ENCODE data around the gene KCNB1.
A peak's percentile ranks its signal among the peaks of the same experiment; 100 is the strongest.

The KCNB1 gene

DNA sequence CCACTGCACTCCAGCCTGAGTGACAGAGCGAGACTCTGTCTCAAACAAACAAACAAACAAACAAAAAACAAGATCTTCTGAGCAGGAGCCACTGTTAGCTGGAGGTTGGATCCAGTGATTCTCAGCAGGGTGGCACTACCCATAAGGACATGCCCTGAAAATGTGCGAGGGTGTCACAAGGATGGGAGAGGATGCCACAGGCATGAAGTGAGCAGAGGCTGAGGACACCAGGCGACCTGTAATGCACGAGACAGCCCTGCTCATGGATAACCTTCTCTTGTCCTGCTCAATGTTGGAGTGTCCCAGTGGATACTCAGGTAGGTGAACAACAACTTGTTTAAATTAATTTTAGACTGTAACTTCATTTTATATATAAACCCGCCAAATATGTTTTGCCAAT lies 76.8 kb downstream of the KCNB1 start:
- DNase-seq = no peak

GRCh38 chr20:49405062-49405683 lies 77.3 kb downstream of the KCNB1 start:
- no peak for DNase-seq

DNA sequence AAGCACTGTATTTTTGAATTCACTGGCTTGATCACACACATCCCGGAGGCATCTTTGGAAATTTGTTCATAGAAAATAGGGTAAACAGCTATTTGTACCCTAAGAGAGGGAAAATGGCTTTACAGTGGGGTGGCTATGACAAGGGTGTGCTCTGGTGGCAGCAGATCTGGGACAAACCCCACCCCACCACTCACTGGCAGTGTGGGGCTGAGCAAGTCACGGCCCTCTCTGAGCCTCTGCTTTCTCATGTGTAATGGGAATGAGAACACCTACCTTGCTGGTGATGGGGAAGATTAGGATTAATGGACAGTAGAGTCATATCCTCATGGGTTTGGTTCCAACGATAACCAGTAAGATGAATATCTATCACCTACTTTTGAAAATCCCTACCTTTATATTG lies 78.0 kb downstream of the KCNB1 start:
- DNase-seq = no peak

DNA sequence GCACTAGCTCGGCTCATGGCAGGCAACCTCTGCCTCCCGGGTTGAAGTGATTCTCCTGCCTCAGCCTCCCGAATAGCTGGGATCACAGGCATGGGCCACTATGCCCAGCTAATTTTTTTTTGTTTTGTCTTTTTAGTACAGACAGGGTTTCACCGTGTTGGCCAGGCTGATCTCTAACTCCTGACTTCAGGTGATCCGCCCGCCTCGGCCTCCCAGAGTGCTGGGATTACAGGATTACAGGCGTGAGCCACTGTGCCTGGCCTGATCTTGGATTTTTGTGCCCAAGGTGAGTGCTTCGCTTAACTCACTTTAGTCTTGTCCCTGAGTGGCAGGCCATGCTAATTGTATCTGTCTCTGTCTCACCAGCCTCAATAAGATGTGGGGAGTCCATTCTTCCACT lies 78.6 kb downstream of the KCNB1 start:
- DNase-seq = no peak

GRCh38 chr20:49403012-49403411 lies 79.5 kb downstream of the KCNB1 start:
- DNase-seq = no peak

DNA sequence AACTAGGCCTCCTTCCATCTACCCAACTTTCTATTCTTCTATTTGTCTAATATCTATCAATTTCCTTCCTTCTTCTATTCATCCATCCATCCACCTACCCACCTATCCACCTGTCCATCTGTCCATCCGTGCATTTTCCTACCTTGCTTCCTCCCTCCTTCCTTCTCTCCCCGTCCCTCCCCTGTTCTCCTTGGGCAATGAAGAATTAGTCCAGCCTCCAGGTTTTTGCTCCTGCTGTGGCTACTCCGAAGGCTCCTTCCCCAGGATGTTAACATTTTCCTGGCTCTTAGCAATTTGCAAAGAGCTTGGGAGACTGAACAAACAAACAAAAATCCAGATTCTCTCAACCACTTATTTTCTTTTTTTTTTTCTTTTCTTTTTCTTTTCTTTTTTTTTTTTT lies 81.6 kb downstream of the KCNB1 start:
- no peak for DNase-seq

GRCh38 chr20:49400410-49400809 lies 82.1 kb downstream of the KCNB1 start:
- no peak for DNase-seq

DNA sequence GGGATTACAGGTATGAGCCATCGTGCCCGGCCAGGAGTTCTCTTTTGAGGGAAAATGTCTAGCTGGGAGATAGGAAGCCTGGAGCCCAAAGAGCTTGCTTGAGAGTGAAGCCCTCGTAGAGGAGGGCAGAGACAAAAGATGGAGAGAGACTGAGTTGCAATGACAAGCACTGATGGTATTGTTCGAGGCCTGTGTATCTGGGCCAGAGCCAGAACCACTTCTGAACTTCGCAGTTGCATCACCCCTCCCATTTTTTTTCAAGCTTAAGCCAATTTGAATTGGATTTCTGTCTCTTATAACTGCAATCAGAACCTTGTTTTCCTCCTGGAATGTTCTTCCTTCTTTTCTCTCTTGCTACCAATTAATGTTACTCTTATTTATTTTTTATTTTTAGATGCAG lies 83.1 kb downstream of the KCNB1 start:
- DNase-seq = no peak

GRCh38 chr20:49398401-49399144 lies 83.9 kb downstream of the KCNB1 start:
- no peak for DNase-seq

GRCh38 chr20:49397525-49397924 lies 84.9 kb downstream of the KCNB1 start:
- DNase-seq = no peak

- DNase-seq = no peak
Observed at GRCh38 chr20:49396230-49396629, 86.2 kb downstream of the KCNB1 start.

GRCh38 chr20:49395659-49396058 lies 86.8 kb downstream of the KCNB1 start:
- no peak for DNase-seq

DNA sequence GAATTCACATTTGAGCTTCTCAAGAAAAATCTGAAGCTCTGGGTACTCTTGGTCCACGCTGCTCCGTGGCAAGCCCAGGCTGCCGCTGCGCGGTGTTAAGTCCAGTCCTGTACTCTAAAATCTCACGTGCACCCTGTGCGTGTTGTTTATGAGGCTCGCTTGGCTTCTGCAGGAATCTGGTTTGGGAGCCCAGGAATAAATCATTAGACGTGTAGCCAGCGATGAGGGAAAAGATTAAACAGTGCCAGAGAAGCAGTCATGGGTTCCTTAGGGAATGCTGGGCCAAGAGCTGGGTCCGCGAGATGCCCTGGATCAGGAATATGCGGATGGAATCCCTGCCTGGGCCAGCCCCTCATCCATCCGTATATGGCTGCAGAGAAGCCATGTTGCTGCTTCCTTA lies 87.3 kb downstream of the KCNB1 start:
- DNase-seq = no peak

DNA sequence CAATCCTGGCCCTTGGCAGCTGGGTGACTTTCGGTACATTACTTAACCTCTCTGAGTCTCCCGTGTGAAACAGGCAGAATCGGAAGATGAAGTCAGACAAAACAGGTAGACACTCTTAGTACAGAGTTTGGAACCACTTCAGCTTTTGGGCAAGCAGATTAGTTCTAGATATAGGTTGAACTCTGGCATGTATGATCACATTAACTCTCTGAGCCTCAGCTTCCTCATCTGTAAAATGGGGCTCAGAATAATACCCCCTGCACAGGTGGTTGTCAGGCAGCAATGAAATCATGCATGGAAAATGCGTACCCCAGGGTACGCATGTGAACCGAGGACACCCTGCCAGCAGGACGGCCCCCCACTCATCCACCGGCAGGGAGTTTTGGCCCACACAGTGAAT lies 87.7 kb downstream of the KCNB1 start:
- DNase-seq = no peak

- DNase-seq = no peak
Observed at GRCh38 chr20:49394264-49394663, 88.2 kb downstream of the KCNB1 start.

DNA sequence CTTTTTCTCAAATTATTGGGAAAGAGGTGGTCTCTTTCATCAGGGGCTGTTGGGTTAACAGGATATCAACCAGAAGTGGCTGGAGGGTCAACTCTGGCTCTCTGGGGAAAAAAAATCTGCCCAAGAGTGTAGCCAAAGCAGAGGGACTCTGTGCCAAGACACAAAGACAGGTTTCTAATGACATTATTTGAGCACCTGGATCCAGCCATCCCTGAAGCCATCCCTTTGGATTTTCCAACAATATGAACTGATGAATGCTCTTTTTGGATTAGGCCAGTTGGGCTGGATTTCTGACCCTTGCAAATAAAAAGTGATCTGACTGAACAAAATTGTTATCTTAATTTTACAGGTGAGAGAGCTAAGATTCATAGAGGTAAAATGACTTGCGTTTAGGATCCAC lies 88.7 kb downstream of the KCNB1 start:
- no peak for DNase-seq

GRCh38 chr20:49392745-49393144 lies 89.7 kb downstream of the KCNB1 start:
- no peak for DNase-seq

DNA sequence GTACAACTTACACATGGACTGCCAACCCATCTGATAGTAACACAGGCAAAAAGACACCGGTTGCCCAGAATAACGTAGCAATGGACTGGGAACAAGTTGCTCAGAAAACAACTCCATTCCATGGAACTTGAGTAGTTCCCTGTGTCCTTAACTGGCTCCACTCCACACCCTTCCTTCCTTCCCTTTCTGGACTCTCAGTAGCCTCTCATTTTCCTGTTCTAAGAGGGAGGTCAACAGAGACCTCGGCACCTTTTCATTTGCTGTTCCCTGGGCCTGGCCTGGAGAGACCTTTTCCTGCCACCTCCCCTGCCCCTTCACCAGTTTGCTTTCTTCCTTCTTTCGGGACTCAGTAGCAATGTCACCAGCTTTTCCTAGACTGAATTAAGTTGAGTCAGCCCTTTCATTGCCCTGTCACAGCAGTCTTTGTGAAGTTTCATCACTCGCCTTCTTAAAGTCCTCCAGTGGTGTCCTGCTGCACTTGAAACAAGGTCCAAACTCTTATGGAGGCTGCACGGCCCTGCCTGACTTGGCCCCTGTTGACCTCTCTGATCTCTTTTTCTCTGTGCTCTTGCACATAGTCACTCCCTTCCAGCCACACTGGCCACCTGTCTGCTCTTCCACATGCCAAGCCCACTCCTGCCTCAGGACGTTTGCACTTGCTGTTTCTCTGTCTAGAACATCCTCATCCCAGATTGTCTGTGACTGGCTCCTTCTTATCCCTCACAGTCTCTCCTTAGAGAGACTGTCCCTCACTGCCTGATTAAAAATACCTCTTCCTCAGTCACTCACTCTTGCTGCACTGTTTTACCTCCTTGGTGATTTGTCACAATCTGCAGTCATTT lies 90.8 kb downstream of the KCNB1 start:
- no peak for DNase-seq

DNA sequence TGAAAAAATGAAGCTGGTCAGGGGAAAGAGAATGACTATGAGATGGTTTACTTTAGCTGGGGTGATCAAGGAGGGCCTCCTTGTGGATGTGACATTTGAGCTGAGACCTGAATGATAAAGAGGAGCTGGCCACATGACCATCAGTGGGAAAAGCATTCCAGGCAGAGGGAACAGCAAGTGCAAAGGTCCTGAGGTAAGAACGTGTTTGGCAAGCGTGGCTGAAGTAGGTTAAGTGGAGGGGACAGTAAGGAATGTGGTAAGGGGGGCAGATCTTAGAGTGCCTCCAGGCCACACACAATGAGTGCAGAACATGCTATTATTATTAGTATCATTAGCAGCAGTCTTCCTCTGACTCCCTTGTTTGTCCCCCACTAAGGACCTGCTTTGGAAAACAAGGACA lies 92.6 kb downstream of the KCNB1 start:
- no peak for DNase-seq

- DNase-seq = no peak
Observed at GRCh38 chr20:49388744-49389143, 93.7 kb downstream of the KCNB1 start.

DNA sequence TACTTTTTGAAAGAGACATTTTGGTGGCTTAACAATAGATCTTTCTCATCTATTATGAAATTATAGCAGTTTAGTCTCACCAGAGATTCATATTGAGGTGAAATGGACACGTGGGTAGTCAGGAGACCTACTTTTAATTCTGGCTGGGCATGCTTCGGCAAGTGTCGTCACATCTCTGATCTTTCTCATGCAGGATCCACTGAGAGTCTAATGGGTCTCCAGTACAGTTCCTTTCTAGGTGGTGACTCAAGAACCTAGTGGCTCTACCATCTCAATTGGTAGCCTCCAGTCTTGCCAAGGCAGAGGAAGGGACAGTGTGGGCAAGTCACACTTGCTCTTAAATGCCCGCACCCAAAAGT lies 94.9 kb downstream of the KCNB1 start:
- no peak for DNase-seq

DNA sequence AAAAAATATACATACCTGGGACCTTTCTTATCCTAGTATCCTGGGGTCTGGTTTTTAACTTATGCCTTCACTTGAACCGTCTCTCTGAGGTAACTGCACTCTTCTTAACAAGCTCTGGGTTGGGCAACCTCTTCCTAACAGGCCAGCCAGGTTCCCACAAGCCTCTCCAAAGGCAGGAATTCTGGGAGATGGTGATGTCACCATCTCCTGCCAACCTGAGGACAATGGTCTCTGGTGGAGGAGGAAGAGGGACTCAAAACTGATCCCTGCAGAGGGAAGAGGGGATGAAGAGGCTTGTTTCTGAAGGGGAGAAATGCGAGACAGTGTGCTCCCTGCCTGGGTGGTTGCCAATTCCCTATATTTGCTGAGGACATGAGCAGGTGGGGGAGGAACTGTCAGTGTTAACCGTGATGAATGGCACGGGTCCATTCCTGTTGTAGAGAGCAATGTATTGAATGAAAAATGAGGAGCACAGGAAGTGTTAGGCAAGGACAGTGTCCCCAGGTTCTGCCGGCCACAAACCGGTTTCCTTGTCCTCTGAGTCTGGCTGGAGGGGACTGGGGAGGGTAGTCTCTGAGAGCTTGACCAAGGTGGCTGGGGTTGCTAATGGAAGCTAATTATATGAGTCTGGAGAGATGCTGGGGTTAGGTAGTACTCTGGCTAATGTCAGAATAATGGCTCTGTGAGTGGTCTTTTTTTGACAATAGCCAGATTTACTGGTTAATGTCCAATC lies 95.5 kb downstream of the KCNB1 start:
- DNase-seq = peak; percentile 43

- peak; percentile 10 for DNase-seq
Observed at GRCh38 chr20:49385465-49385864, 97.0 kb downstream of the KCNB1 start.
